HG02588 (cell line): ENCODE measurements around the gene PCAT7.

Experiments
- ATAC-seq: cut with Tn5 transposase; IDR thresholded peaks from one replicate; pipeline ENCODE4 v1.9.1; 2021; ENCODE audit warnings: mild to moderate bottlenecking, moderate library complexity; ENCODE audit not compliant: unreplicated experiment

PCAT7 gene

GRCh38 chr9:94600715-94601114 is 45.8 kb downstream of the PCAT7 start:
- ATAC-seq: no peak

- ATAC-seq: no peak
Observed at GRCh38 chr9:94602666-94603065, 47.8 kb downstream of the PCAT7 start.

GRCh38 chr9:94603259-94604160 is 48.6 kb downstream of the PCAT7 start:
- no peak for ATAC-seq

- ATAC-seq: no peak
Observed at GRCh38 chr9:94606646-94607422, 52.0 kb downstream of the PCAT7 start.

GRCh38 chr9:94607423-94607691 is 52.5 kb downstream of the PCAT7 start:
- no peak for ATAC-seq

- no peak for ATAC-seq
Observed at GRCh38 chr9:94610181-94610606, 55.3 kb downstream of the PCAT7 start.

GRCh38 chr9:94611638-94612068 is 56.8 kb downstream of the PCAT7 start:
- no peak for ATAC-seq

GRCh38 chr9:94612071-94612470 is 57.2 kb downstream of the PCAT7 start:
- no peak for ATAC-seq

- no peak for ATAC-seq
Observed at GRCh38 chr9:94613003-94613402, 58.1 kb downstream of the PCAT7 start.

GRCh38 chr9:94619026-94619425 is 64.1 kb downstream of the PCAT7 start:
- ATAC-seq: no peak
